IPS-18a (cell line): ENCODE results near the gene SCFD1.
"Not testable (repeated sequence)": the region's sequence is repeated elsewhere in the genome, so short reads cannot be mapped to it uniquely, and the experiment has no call there.

Experiments used
- H3K27ac ChIP-seq: one replicate; pipeline ENCODE4 v1.5.1; 2013; ENCODE audit warnings: low read length
- H3K27me3 ChIP-seq: one replicate; pipeline ENCODE4 v1.6.1; 2013; ENCODE audit warnings: mild to moderate bottlenecking, low read length; ENCODE audit not compliant: control insufficient read depth, insufficient read depth
- H3K36me3 ChIP-seq: one replicate; pipeline ENCODE4 v1.6.1; 2013; ENCODE audit warnings: low read depth, low read length; ENCODE audit not compliant: control insufficient read depth
- H3K4me1 ChIP-seq: one replicate; pipeline ENCODE4 v1.6.1; 2013; ENCODE audit warnings: low read depth, low read length; ENCODE audit not compliant: control insufficient read depth
- H3K4me3 ChIP-seq: one replicate; pipeline ENCODE4 v1.5.1; 2013; ENCODE audit warnings: low read length
- H3K9ac ChIP-seq: one replicate; pipeline ENCODE4 v1.6.1; 2013; ENCODE audit warnings: mild to moderate bottlenecking, low read length, moderate library complexity
- H3K9me3 ChIP-seq: one replicate; pipeline ENCODE4 v1.6.1; 2013; ENCODE audit warnings: low read depth, low read length; ENCODE audit not compliant: control insufficient read depth

SCFD1 gene

DNA sequence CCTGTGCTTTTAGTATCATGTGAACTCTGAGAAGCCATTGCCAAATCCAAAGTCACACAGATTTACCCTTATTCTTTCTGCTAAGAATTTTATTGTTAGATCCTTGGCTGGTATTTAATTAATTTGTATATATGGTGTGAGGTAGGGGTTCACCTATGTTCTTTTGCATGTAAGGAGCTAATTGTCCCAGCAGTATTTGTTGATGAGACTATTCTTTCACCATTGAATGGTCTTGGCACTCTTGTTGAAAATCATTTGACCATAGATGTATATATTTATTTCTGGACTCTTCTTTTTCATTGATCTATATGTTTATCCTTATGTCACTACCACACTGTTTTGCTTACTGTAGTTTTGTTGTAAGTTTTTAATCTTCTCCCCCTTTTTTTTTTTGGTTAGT lies 36.9 kb upstream of the SCFD1 start:
- no peak overlapping the region for H3K27ac ChIP-seq
- H3K36me3 ChIP-seq = peaks cover 38% of the 10 kb centered on the region
- H3K4me3 ChIP-seq = no peak overlapping the region
- no peaks in the 10 kb centered on the region for H3K4me1 ChIP-seq
- H3K9ac ChIP-seq = no peak overlapping the region
- no peaks in the 10 kb centered on the region for H3K9me3 ChIP-seq
- H3K27me3 ChIP-seq = no peaks in the 10 kb centered on the region

DNA sequence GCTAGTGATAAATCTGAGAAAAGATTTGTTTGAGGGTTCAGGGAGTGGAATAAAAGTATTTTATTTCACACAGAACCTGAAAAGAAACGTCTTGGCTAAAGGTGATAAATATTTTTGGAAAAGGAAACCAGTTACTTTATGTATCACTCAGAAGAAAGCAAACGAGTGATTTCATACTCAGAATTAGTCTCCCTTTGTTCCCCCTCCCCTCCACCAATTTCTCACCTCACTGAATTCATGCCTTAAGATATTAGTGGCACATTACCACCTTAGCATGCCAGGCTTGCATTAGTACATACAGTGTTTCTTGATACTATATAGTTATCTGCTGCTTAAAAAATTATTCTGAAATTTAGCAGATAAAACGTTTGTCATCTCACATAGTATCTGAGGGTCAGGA lies 35.0 kb upstream of the SCFD1 start:
- Histone ChIP-seq H3K9me3 (no peaks in the 10 kb centered on the region), H3K36me3 (peaks cover 54% of the 10 kb centered on the region), H3K27me3 (no peaks in the 10 kb centered on the region), H3K4me3 (no peak overlapping the region), H3K4me1 (no peaks in the 10 kb centered on the region), H3K9ac (no peak overlapping the region), H3K27ac (no peak overlapping the region)

DNA sequence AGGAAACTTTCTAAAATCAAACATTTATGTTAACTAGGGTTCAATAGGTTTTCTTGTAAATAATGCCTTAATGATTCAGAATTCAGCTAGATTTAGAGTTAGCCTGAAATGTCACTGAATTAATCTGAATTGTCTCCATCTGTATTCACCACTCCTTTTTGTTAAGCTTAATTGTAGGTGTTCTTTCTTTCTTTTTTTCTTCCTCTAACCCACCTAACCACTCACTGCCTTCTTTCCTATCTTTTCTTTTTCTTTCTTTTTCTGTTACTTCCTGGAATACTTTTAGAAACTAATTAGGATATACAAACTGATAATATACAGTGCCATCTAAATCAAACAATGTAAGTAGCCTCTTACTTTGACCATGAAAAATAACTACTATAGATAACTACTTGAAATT lies 33.2 kb upstream of the SCFD1 start:
- H3K9ac ChIP-seq = no peak overlapping the region
- H3K36me3 ChIP-seq = peaks cover 59% of the 10 kb centered on the region
- H3K27me3 ChIP-seq = no peaks in the 10 kb centered on the region
- no peaks in the 10 kb centered on the region for H3K4me1 ChIP-seq
- no peak overlapping the region for H3K4me3 ChIP-seq
- no peaks in the 10 kb centered on the region for H3K9me3 ChIP-seq
- H3K27ac ChIP-seq = no peak overlapping the region

DNA sequence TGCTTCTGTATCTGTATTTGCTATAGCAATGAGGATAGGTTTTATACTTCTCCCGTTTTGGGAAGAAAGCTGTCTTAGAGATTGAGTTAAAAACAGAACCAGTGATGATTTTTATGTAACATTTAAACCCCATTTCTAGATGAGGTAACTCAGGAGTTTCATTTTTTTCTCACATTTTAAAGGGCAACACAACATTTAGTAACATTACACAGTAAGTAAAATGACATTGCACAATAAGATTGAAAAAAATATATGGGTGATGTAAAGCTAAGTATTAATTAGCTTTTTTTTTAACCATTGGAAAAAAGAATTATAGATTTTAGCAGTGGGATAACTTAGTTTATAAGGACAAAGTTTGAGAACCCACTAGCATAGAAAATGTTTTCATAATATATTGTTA lies 25.2 kb upstream of the SCFD1 start:
- H3K4me3 ChIP-seq = no peak overlapping the region
- H3K27ac ChIP-seq = no peak overlapping the region
- no peaks in the 10 kb centered on the region for H3K4me1 ChIP-seq
- no peaks in the 10 kb centered on the region for H3K9me3 ChIP-seq
- H3K9ac ChIP-seq = no peak overlapping the region
- peaks cover 62% of the 10 kb centered on the region for H3K36me3 ChIP-seq
- no peaks in the 10 kb centered on the region for H3K27me3 ChIP-seq

DNA sequence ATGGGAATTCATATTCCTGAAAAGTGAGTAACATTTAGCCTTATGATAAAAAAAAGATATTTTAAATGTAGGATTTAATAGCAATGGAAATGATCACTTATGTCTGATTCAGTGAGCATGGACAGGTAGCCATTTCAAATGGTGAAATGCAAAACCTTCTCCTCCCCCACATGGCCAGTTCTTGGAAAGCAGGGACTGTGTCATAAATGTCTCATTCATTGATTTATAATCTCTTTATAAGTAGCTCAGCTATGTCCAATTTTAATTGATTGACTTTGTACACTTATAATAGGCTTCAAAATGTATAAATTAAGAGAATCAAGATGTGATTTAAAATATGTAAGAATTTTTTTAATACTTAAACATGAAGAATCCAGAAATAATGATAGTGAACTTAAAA lies 24.6 kb upstream of the SCFD1 start:
- no peak overlapping the region for H3K27ac ChIP-seq
- H3K9ac ChIP-seq = no peak overlapping the region
- H3K4me3 ChIP-seq = no peak overlapping the region
- no peaks in the 10 kb centered on the region for H3K9me3 ChIP-seq
- H3K27me3 ChIP-seq = no peaks in the 10 kb centered on the region
- H3K4me1 ChIP-seq = no peaks in the 10 kb centered on the region
- peaks cover 64% of the 10 kb centered on the region for H3K36me3 ChIP-seq

DNA sequence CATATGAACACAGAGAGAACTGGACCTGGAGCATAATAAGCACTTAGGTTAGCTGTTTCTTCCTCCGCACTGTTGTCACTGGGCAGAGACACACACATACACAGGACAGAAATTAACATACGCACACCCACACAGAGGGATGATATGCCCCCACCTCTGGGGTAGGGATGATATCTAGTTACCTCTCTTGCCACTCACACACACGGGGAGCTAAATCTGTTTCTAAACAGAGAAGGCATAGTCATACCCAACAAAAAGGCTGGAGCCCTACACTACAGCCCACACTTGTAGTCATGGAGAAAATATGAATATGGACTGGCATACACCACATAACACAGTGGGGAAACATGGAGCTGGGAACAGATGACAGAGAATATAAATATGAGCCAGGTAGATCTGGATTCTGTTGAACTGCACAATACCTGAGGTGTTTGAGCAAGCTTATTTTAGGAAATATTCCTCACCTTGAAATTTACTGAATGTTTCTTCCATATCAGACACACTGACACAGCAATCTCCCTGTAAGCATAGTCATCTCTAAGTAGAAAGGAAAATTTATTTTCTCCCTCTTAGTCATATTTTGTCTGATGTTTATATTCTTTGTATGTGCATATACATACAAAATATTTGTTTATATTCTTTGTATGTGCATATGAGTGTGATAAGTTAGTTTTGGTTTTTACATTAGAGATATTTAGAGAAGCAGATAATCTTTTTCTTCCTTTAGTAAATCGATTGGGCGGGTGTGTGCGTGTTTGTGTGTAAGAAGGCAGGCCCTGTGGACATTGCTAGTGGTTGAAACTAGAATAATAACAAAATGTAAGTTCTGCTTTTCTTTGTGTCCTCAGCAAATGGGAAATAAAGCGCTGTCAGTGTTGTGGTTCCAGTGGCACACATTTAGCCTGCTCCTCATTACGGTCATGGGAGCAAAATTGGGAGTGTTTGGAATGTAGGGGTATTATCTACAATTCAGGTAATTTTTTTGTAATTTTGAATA lies 20.9 kb upstream of the SCFD1 start:
- H3K4me1 ChIP-seq = no peaks in the 10 kb centered on the region
- no peak overlapping the region for H3K27ac ChIP-seq
- peaks cover 83% of the 10 kb centered on the region for H3K36me3 ChIP-seq
- H3K9me3 ChIP-seq = no peaks in the 10 kb centered on the region
- no peak overlapping the region for H3K9ac ChIP-seq
- no peak overlapping the region for H3K4me3 ChIP-seq
- no peaks in the 10 kb centered on the region for H3K27me3 ChIP-seq

DNA sequence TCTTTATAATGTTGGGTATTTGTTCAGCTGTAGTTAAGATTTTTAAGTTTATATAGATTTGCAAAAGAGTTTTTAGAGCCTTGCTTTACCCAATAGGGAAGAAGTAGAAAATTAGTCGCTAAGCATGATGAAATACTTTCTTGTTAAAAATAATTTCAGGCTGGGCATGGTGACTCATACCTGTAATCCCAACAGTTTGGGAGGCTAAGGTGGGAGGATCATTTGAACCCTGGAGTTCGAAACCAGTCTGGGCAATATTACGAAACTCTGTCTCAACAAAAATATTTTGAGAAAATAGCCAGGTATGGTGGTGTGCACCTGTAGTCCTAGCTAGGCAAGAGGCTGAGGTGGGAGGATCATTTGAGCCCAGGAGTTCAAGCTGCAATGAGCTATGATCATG lies 18.7 kb upstream of the SCFD1 start:
- Histone ChIP-seq H3K9me3 (no peaks in the 10 kb centered on the region), H3K4me1 (no peaks in the 10 kb centered on the region), H3K9ac (no peak overlapping the region), H3K4me3 (no peak overlapping the region), H3K36me3 (peaks cover 90% of the 10 kb centered on the region), H3K27ac (no peak overlapping the region), H3K27me3 (no peaks in the 10 kb centered on the region)

DNA sequence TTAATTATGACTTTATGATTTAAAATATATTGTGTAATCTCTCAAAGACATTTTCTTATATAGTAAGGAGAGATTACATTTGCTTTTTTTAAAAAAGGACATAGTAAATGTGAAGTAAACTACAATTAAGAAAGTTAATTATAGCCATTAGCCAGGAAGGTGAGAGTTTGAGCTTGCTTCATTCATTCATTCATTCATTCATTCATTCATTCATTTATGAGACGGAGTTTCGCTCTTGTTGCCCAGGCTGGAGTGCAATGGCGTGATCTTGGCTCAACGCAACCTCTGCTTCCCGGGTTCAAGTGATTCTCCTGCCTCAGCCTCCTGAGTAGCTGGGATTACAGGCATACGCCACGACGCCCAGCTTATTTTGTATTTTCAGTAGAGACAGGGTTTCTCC lies 17.4 kb upstream of the SCFD1 start:
- H3K9me3 ChIP-seq, H3K27ac ChIP-seq, H3K4me3 ChIP-seq, H3K4me1 ChIP-seq, H3K27me3 ChIP-seq, H3K9ac ChIP-seq: not testable (repeated sequence)
- peaks cover 87% of the 10 kb centered on the region for H3K36me3 ChIP-seq

DNA sequence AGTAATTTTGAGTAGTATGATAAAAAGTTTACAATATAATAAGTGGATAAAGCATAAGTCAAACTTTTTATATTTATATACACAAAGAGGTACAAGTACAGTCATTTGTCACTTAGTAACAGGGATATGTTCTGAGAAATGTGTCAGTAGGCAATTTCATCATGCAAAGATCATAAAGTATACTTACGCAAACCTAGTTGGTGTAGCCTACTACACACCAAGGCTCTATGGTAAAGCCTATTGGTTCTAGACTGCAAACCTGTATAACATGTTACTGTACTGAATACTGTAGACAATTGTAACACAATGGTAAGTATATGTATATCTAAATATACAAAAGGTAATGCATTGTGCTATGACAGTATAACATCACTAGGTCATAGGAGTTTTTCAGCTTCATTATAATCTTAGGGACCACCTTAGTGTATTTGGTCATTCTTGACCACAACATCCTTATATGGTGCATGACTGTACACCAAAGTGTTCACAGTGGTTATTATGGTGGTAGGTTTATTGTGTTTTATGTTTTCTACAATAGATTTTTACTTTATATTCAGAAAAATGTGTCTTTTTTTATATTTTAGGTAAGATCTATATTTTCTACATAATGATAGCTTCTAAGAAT lies 14.9 kb upstream of the SCFD1 start:
- no peak overlapping the region for H3K27ac ChIP-seq
- no peaks in the 10 kb centered on the region for H3K4me1 ChIP-seq
- no peak overlapping the region for H3K4me3 ChIP-seq
- no peaks in the 10 kb centered on the region for H3K27me3 ChIP-seq
- no peak overlapping the region for H3K9ac ChIP-seq
- H3K9me3 ChIP-seq = no peaks in the 10 kb centered on the region
- H3K36me3 ChIP-seq = peaks cover 70% of the 10 kb centered on the region

DNA sequence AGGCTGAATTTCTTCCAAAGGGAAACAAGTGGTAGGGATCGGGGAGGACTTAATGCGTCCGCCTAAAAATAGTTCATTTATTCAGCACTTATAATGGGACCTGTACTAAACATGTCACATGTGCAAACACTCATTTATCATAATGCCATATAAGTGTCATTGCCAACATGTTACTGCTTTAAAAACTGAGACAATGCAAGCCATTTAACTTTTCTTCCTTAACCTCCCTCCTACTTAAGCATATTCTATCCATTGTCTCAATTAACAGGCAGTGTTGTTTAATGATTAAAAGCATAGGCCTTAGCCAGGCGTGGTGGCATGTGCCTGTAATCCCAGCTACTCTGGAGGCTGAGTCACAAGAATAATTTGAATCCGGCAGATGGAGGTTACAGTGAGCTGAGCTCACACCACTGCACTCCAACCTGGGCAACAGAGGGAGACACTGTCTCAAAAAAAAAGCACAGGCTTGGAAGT lies 13.5 kb upstream of the SCFD1 start:
- Histone ChIP-seq H3K4me3 (no peak overlapping the region), H3K9me3 (no peaks in the 10 kb centered on the region), H3K36me3 (peaks cover 57% of the 10 kb centered on the region), H3K27ac (no peak overlapping the region), H3K27me3 (no peaks in the 10 kb centered on the region), H3K9ac (no peak overlapping the region), H3K4me1 (no peaks in the 10 kb centered on the region)

DNA sequence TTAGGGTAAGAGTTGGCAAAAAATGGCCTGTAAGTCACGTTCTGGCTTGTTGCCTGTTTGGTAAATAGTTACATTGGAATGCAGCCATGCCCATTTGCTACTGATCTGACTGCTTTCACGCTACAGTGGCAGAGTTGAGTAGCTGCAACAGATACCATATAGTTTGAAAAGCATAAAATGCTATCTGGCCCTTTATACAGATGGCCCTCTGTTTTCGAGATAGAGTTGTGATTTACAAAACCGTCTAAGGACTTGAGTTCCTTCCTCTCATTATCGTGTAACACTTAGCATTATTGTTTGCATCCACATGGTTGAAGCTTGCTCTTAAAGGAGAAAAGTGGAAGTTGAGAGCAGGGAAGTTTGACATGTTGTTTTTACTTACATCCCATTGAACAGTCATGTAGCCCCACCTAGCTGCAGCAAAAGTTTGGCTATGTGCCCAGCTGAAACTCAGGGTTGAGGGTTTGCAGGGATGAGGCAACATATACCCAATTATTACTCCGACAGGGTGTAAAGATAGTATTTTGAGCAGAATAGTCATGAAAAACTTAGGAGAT lies 11.3 kb upstream of the SCFD1 start:
- Histone ChIP-seq H3K4me3 (no peak overlapping the region), H3K27me3 (no peaks in the 10 kb centered on the region), H3K9ac (no peak overlapping the region), H3K27ac (no peak overlapping the region), H3K9me3 (no peaks in the 10 kb centered on the region), H3K36me3 (peaks cover 54% of the 10 kb centered on the region), H3K4me1 (no peaks in the 10 kb centered on the region)
